Measurements from ENCODE around the gene TTC38.

GRCh38 chr22:46272196-46272595 is 4.4 kb downstream of the TTC38 start:
- TF ChIP-seq CTCF (IDR thresholded peaks at IDR 0.05): no peak
- no peak for TF ChIP-seq POLR2AphosphoS5 (IDR thresholded peaks at IDR 0.05)
- no peak for TF ChIP-seq POLR2A (IDR thresholded peaks at IDR 0.05)
